K562 (cell line): ENCODE results near the gene ING2. TPM values are rescaled to one million over a fixed set of nuclear protein-coding genes. Genes with fewer than 3 reads are reported as not detected.

Source experiments
- CHCHD3 ChIP-seq: fragments of 250-450 bp; sonication (Bioruptor Pico); IDR thresholded peaks from 2 replicates; pipeline ENCODE4 v2.1.2; 2022; ENCODE audit warnings: mild to moderate bottlenecking
- DMBX1 ChIP-seq: fragments of 250-450 bp; sonication (Bioruptor Pico); IDR thresholded peaks from 2 replicates; pipeline ENCODE4 v1.8.0; 2022; ENCODE audit warnings: inconsistent platforms, mild to moderate bottlenecking, moderate library complexity, borderline replicate concordance
- ETV1 ChIP-seq: fragments of 450-650 bp; conservative IDR thresholded peaks from 2 replicates; pipeline ENCODE4 v1.6.1; 2016; ENCODE audit warnings: missing genetic modification characterization, control low read depth, low read depth, missing compliant biosample characterization
- FIP1L1 ChIP-seq: fragments of 200-400 bp; formaldehyde crosslinking; IDR thresholded peaks from 2 replicates; pipeline ENCODE4 v1.6.1; 2018; ENCODE audit warnings: mild to moderate bottlenecking, low read depth, low read length; ENCODE audit not compliant: poor library complexity, severe bottlenecking
- MAFK ChIP-seq: IDR thresholded peaks from 2 replicates; pipeline ENCODE4 v1.6.1; 2011; ENCODE audit warnings: low read length, improper control_type of control experiment
- MEF2D ChIP-seq: conservative IDR thresholded peaks from 2 replicates; pipeline ENCODE4 v1.6.1; 2016; ENCODE audit warnings: low read depth, missing genetic modification characterization, missing compliant biosample characterization
- NFIC ChIP-seq: fragments of 450-650 bp; IDR thresholded peaks from 2 replicates; pipeline ENCODE4 v1.6.1; 2017; ENCODE audit warnings: mild to moderate bottlenecking, inconsistent platforms
- STAG1 ChIP-seq: sonication (generic); formaldehyde crosslinking; IDR thresholded peaks from 2 replicates; pipeline ENCODE4 v1.5.0; 2020; ENCODE audit warnings: missing genetic modification reagents, borderline replicate concordance
- ZKSCAN8 ChIP-seq: fragments of 200-800 bp; sonication (Bioruptor generic); IDR thresholded peaks from 2 replicates; pipeline ENCODE4 v1.6.1; 2016; ENCODE audit warnings: missing genetic modification characterization, missing compliant biosample characterization
- ZNF408 ChIP-seq: fragments of 250-450 bp; sonication (Bioruptor Pico); IDR thresholded peaks from 2 replicates; pipeline ENCODE4 v1.4.0; 2020; ENCODE audit warnings: low read depth, mild to moderate bottlenecking, moderate library complexity
- polyA plus RNA-seq, 8 experiments: library from polyadenylated mRNA; depleted of rRNA in 4 of 8; stranded (reverse) in 5 of 8; unstranded in 3 of 8; fragments of >200 nt; fragmentation: Nextera tagmentation in 2 of 8; fragmentation: Illumina TruSeq in 1 of 8; extraction: Ambion mirVana in 2 of 8; extraction: Trizol in 1 of 8; gene quantifications; 2 replicates each; pipeline versions ENCODE4 v1.2.1 to v1.2.3, GENCODE V29; 2011 to 2014; ENCODE audit warnings: inconsistent platforms in 1 of 8, missing spikeins in 1 of 8
- total RNA-seq, 7 experiments: library from RNA; depleted of rRNA in 6 of 7; stranded (reverse); fragments of >200 nt in 6 of 7; fragmentation: Illumina TruSeq in 2 of 7; extraction: Trizol in 2 of 7; gene quantifications; 2 replicates each; pipeline versions ENCODE4 v1.2.1 to v1.2.3, GENCODE V29; 2011 to 2021; ENCODE audit warnings: low replicate concordance in 1 of 7
- TF ChIP-seq, protein P1 (sequence below): fragments of 250-450 bp; sonication (Bioruptor Pico); IDR thresholded peaks from 2 replicates; pipeline ENCODE4 v1.6.1; 2021; ENCODE audit warnings: mild to moderate bottlenecking
- TF ChIP-seq, protein P2 (sequence below): fragments of 450-650 bp; IDR thresholded peaks from 2 replicates; pipeline ENCODE4 v1.6.1; 2016; ENCODE audit warnings: mild to moderate bottlenecking
- TF ChIP-seq, protein P3 (sequence below), 2 experiments: fragments of 250-450 bp in 1 of 2; fragments of 450-650 bp in 1 of 2; sonication (Bioruptor Pico) in 1 of 2; IDR thresholded peaks; 2 replicates each; pipeline versions ENCODE4 v1.6.1 to v1.8.0; 2016 to 2021; ENCODE audit warnings: mild to moderate bottlenecking in 2 of 2, moderate library complexity in 2 of 2, missing compliant biosample characterization in 1 of 2, missing genetic modification characterization in 1 of 2
- TF ChIP-seq, protein P4 (sequence below): fragments of 250-450 bp; sonication (Bioruptor Pico); IDR thresholded peaks from 2 replicates; pipeline ENCODE4 v1.5.1; 2021; ENCODE audit warnings: mild to moderate bottlenecking
- TF ChIP-seq, protein P5 (sequence below): fragments of 450-650 bp; IDR thresholded peaks from 2 replicates; pipeline ENCODE4 v1.6.1; 2016
- TF ChIP-seq, protein P6 (sequence below): fragments of 250-450 bp; sonication (Bioruptor Pico); IDR thresholded peaks from 2 replicates; pipeline ENCODE4 v1.4.0; 2020; ENCODE audit warnings: mild to moderate bottlenecking, moderate library complexity

The ING2 gene
- total and polyA plus RNA-seq, 9 of the 15 experiments (the other 6 are each of a cell fraction or from before 2014, with no cell fraction given) = 2.9 to 21.4 (median 12.4) TPM

DNA sequence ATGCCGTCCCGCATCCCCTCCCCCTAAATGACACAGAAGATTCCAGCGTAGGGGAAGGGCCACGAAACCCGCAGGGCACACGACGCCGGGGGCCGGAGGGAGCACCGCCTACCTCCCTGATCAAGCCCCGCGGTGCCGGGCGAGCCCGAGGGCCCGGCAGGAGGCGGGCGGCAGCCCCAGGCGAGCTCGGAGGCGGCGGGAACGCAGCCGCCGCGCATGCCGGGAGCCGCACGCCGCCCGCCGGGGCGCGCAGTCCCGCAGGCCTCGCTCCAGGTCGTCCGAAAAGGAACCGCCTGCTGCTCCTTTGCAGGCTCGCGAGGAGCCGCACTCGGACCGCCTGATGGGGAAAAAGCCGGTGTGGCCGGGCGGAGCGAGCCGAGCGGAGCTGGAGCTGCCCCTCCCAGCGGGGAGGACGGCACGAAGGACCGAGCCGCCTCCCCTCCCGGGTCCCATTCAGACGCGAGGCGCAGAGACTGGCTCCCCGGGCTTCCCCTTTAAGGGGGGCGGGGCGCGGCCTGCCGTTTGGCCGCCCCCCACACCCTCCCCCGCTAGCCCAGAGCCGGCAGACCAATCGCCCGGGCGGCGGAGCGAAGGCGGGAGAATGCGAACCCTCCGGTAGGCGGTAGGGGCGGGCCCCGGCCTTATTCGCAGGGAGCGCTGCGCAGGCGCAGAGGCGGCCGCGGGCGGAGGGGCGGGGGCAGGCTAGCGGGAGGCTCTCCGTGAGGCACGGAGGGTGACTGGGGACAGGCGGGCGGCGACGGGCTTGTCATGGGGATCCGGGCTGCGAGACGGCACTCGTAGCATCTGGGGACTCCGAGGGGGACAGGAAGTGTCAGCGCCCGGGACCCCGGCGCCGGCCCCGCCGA is 561 bp upstream of the ING2 start (continued):
- TF ChIP-seq ETV1 (tag) = no peak
- TF ChIP-seq DMBX1 (CRISPR knock-in tag) = 0 out of 2 replicates have a peak, but pooled peaks have one; percentile 26
- no peak for TF ChIP-seq CHCHD3 (CRISPR knock-in tag)
- TF ChIP-seq, protein P1, sequence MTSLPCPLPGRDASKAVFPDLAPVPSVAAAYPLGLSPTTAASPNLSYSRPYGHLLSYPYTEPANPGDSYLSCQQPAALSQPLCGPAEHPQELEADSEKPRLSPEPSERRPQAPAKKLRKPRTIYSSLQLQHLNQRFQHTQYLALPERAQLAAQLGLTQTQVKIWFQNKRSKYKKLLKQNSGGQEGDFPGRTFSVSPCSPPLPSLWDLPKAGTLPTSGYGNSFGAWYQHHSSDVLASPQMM (CRISPR knock-in tag) = no peak
- TF ChIP-seq MAFK = no peak
- TF ChIP-seq, protein P2, sequence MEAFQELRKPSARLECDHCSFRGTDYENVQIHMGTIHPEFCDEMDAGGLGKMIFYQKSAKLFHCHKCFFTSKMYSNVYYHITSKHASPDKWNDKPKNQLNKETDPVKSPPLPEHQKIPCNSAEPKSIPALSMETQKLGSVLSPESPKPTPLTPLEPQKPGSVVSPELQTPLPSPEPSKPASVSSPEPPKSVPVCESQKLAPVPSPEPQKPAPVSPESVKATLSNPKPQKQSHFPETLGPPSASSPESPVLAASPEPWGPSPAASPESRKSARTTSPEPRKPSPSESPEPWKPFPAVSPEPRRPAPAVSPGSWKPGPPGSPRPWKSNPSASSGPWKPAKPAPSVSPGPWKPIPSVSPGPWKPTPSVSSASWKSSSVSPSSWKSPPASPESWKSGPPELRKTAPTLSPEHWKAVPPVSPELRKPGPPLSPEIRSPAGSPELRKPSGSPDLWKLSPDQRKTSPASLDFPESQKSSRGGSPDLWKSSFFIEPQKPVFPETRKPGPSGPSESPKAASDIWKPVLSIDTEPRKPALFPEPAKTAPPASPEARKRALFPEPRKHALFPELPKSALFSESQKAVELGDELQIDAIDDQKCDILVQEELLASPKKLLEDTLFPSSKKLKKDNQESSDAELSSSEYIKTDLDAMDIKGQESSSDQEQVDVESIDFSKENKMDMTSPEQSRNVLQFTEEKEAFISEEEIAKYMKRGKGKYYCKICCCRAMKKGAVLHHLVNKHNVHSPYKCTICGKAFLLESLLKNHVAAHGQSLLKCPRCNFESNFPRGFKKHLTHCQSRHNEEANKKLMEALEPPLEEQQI = no peak
- no peak for TF ChIP-seq ZKSCAN8
- TF ChIP-seq, protein P3, sequence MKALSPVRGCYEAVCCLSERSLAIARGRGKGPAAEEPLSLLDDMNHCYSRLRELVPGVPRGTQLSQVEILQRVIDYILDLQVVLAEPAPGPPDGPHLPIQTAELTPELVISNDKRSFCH (CRISPR knock-in tag; IDR thresholded peaks at IDR 0.05) = no peak
- TF ChIP-seq, protein P3 (tag; IDR thresholded peaks at IDR 0.05) = peak; percentile 68; the same call in 1 of the 2 replicates
- no peak for TF ChIP-seq MEF2D (tag)
- peak; percentile 87 for TF ChIP-seq FIP1L1
- no peak for TF ChIP-seq ZNF408
- TF ChIP-seq STAG1 (CRISPR knock-in tag) = 0 out of 2 replicates have a peak, but pooled peaks have one; percentile 32
- no peak for TF ChIP-seq NFIC
- TF ChIP-seq, protein P4, sequence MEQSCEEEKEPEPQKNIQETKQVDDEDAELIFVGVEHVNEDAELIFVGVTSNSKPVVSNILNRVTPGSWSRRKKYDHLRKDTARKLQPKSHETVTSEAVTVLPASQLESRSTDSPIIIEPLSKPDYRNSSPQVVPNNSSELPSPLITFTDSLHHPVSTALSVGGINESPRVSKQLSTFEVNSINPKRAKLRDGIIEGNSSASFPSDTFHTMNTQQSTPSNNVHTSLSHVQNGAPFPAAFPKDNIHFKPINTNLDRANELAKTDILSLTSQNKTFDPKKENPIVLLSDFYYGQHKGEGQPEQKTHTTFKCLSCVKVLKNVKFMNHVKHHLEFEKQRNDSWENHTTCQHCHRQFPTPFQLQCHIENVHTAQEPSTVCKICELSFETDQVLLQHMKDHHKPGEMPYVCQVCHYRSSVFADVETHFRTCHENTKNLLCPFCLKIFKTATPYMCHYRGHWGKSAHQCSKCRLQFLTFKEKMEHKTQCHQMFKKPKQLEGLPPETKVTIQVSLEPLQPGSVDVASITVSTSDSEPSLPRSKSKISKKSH = no peak
- TF ChIP-seq, protein P5, sequence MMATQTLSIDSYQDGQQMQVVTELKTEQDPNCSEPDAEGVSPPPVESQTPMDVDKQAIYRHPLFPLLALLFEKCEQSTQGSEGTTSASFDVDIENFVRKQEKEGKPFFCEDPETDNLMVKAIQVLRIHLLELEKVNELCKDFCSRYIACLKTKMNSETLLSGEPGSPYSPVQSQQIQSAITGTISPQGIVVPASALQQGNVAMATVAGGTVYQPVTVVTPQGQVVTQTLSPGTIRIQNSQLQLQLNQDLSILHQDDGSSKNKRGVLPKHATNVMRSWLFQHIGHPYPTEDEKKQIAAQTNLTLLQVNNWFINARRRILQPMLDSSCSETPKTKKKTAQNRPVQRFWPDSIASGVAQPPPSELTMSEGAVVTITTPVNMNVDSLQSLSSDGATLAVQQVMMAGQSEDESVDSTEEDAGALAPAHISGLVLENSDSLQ = no peak
- TF ChIP-seq, protein P6, sequence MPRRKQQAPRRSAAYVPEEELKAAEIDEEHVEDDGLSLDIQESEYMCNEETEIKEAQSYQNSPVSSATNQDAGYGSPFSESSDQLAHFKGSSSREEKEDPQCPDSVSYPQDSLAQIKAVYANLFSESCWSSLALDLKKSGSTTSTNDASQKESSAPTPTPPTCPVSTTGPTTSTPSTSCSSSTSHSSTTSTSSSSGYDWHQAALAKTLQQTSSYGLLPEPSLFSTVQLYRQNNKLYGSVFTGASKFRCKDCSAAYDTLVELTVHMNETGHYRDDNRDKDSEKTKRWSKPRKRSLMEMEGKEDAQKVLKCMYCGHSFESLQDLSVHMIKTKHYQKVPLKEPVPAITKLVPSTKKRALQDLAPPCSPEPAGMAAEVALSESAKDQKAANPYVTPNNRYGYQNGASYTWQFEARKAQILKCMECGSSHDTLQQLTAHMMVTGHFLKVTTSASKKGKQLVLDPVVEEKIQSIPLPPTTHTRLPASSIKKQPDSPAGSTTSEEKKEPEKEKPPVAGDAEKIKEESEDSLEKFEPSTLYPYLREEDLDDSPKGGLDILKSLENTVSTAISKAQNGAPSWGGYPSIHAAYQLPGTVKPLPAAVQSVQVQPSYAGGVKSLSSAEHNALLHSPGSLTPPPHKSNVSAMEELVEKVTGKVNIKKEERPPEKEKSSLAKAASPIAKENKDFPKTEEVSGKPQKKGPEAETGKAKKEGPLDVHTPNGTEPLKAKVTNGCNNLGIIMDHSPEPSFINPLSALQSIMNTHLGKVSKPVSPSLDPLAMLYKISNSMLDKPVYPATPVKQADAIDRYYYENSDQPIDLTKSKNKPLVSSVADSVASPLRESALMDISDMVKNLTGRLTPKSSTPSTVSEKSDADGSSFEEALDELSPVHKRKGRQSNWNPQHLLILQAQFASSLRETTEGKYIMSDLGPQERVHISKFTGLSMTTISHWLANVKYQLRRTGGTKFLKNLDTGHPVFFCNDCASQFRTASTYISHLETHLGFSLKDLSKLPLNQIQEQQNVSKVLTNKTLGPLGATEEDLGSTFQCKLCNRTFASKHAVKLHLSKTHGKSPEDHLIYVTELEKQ (CRISPR knock-in tag) = no peak
